SK-N-SH treated with all-trans-retinoic acid at 6 μM for 48 hours (cell line): ENCODE results near the gene VAC14.

Experiments
- ATAC-seq: fragments of 200-7000 bp; cut with Tn5 transposase; 3 replicates; pipeline ENCODE4 v1.9.1; 2020; ENCODE audit warnings: mild to moderate bottlenecking, moderate library complexity
- ARNTL ChIP-seq: fragments of 450-650 bp; formaldehyde crosslinking; IDR thresholded peaks from 2 replicates; pipeline ENCODE4 v1.5.0; 2020; ENCODE audit warnings: low read depth, mild to moderate bottlenecking, moderate library complexity, borderline replicate concordance
- BACH2 ChIP-seq: fragments of 250-450 bp; sonication (Bioruptor Pico); IDR thresholded peaks from 2 replicates; pipeline ENCODE4 v1.9.0; 2021; ENCODE audit warnings: mild to moderate bottlenecking, borderline replicate concordance
- ESRRG ChIP-seq: fragments of 250-450 bp; sonication (Bioruptor Pico); IDR thresholded peaks from 2 replicates; pipeline ENCODE4 v1.6.1; 2021; ENCODE audit warnings: mild to moderate bottlenecking
- GLIS3 ChIP-seq: fragments of 250-450 bp; sonication (Bioruptor Pico); IDR thresholded peaks from 2 replicates; pipeline ENCODE4 v1.5.0; 2020; ENCODE audit warnings: mild to moderate bottlenecking, moderate library complexity
- ISL1 ChIP-seq: fragments of 250-450 bp; sonication (Bioruptor Pico); IDR thresholded peaks from 2 replicates; pipeline ENCODE4 v2.1.2; 2022; ENCODE audit warnings: mild to moderate bottlenecking, moderate library complexity
- POU6F1 ChIP-seq: fragments of 250-450 bp; sonication (Bioruptor Pico); IDR thresholded peaks from 2 replicates; pipeline ENCODE4 v1.8.0; 2021; ENCODE audit warnings: low read depth, mild to moderate bottlenecking, moderate library complexity, borderline replicate concordance
- PPARA ChIP-seq: fragments of 250-450 bp; sonication (Bioruptor Pico); IDR thresholded peaks from 2 replicates; pipeline ENCODE4 v1.5.0; 2020; ENCODE audit warnings: mild to moderate bottlenecking, borderline replicate concordance
- RARB ChIP-seq: fragments of 250-450 bp; sonication (Bioruptor Pico); IDR thresholded peaks from 2 replicates; pipeline ENCODE4 v1.8.0; 2021; ENCODE audit warnings: mild to moderate bottlenecking, moderate library complexity
- TCF4 ChIP-seq: fragments of 250-450 bp; sonication (Bioruptor Pico); IDR thresholded peaks from 2 replicates; pipeline ENCODE4 v1.8.0; 2021; ENCODE audit warnings: mild to moderate bottlenecking, moderate library complexity, borderline replicate concordance
- TOX ChIP-seq: fragments of 250-450 bp; sonication (Bioruptor Pico); IDR thresholded peaks from 2 replicates; pipeline ENCODE4 v1.8.0; 2021; ENCODE audit warnings: mild to moderate bottlenecking, moderate library complexity, borderline replicate concordance
- TSHZ2 ChIP-seq: fragments of 250-450 bp; sonication (Bioruptor Pico); IDR thresholded peaks from 2 replicates; pipeline ENCODE4 v1.5.0; 2020; ENCODE audit warnings: mild to moderate bottlenecking, moderate library complexity
- ZC3H10 ChIP-seq: fragments of 250-450 bp; sonication (Bioruptor Pico); IDR thresholded peaks from 2 replicates; pipeline ENCODE4 v1.5.1; 2021; ENCODE audit warnings: mild to moderate bottlenecking, moderate library complexity
- ZFP3 ChIP-seq: fragments of 250-450 bp; sonication (Bioruptor Pico); IDR thresholded peaks from 2 replicates; pipeline ENCODE4 v1.5.0; 2020; ENCODE audit warnings: mild to moderate bottlenecking, moderate library complexity
- ZFP30 ChIP-seq: fragments of 450-650 bp; formaldehyde crosslinking; IDR thresholded peaks from 2 replicates; pipeline ENCODE4 v1.5.0; 2022; ENCODE audit warnings: mild to moderate bottlenecking, moderate library complexity
- ZNF565 ChIP-seq: fragments of 450-650 bp; formaldehyde crosslinking; conservative IDR thresholded peaks from 2 replicates; pipeline ENCODE4 v1.5.0; 2020; ENCODE audit warnings: low read depth, mild to moderate bottlenecking, moderate library complexity
- ZNF70 ChIP-seq: fragments of 450-650 bp; formaldehyde crosslinking; IDR thresholded peaks from 2 replicates; pipeline ENCODE4 v1.5.0; 2020; ENCODE audit warnings: mild to moderate bottlenecking, moderate library complexity
- ZNF8 ChIP-seq: fragments of 450-650 bp; formaldehyde crosslinking; IDR thresholded peaks from 2 replicates; pipeline ENCODE4 v1.5.0; 2020; ENCODE audit warnings: mild to moderate bottlenecking, moderate library complexity
- TF ChIP-seq, protein P1 (sequence below): fragments of 250-450 bp; sonication (Bioruptor Pico); IDR thresholded peaks from 2 replicates; pipeline ENCODE4 v1.5.1; 2020; ENCODE audit warnings: low read depth, mild to moderate bottlenecking, moderate library complexity
- TF ChIP-seq, protein P2 (sequence below): fragments of 250-450 bp; sonication (Bioruptor Pico); IDR thresholded peaks from 2 replicates; pipeline ENCODE4 v1.8.0; 2020; ENCODE audit warnings: mild to moderate bottlenecking, moderate library complexity, borderline replicate concordance

Gene VAC14

GRCh38 chr16:70790815-70791214, 10.1 kb downstream of the VAC14 start (continued):
- TF ChIP-seq POU6F1 (CRISPR knock-in tag) (no peak), BACH2 (CRISPR knock-in tag) (no peak), ARNTL (CRISPR knock-in tag) (no peak), TSHZ2 (CRISPR knock-in tag) (no peak)

GRCh38 chr16:70789595-70790447, 11.1 kb downstream of the VAC14 start:
- ATAC-seq, result no peak

DNA sequence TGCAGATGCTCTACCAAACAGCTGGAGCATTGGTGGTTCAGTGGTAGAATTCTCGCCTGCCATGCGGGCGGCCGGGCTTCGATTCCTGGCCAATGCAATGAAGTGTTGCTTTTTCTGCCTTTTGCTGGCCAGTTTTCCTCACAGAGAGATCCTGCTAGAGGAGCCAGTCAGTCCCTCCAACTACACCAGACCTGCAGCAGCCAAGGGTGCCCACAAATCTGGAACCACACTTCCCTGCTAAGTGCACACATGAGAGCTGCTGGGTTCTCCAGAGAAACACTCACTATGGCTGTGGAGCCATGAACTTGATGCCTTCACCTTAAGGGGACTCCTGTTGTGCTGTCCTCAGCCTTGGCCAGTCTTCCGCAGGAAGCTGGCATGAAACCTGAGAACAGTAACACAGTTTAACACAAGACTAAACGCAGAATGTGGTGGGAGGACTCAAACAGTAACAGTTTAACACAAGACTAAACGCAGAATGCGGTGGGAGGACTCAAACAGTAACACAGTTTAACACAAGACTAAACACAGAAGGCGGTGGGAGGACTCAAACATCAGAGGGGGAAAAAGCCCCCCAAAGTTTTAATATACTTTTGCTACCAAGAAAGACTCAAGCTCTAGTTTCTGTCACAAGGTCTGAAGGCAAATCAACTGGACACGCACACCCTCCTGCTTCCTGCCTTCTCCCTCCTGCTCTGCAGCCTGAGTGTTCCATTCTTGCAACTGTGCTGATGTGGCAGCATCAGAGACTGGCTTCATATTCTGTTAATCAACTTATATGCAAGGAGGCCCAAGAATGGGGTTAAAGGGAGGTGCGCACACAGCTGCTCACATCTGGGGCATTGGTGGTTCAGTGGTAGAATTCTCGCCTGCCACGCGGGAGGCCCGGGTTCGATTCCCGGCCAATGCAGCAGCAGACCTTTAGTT, 12.0 kb downstream of the VAC14 start:
- no peak for ATAC-seq
- TF ChIP-seq ZFP3 (CRISPR knock-in tag), result no peak
- no peak for TF ChIP-seq BACH2 (CRISPR knock-in tag)
- no peak for TF ChIP-seq ZNF70 (CRISPR knock-in tag)
- no peak for TF ChIP-seq ARNTL (CRISPR knock-in tag)
- no peak for TF ChIP-seq ZC3H10
- no peak for TF ChIP-seq PPARA (CRISPR knock-in tag)
- no peak for TF ChIP-seq TOX
- TF ChIP-seq ZFP30, result no peak
- no peak for TF ChIP-seq ZNF565 (CRISPR knock-in tag)
- no peak for TF ChIP-seq GLIS3 (CRISPR knock-in tag)
- TF ChIP-seq RARB (CRISPR knock-in tag), result no peak
- TF ChIP-seq ESRRG (CRISPR knock-in tag), result no peak
- TF ChIP-seq ZNF8, result no peak
- TF ChIP-seq TCF4 (CRISPR knock-in tag), result no peak
- TF ChIP-seq, protein P1, sequence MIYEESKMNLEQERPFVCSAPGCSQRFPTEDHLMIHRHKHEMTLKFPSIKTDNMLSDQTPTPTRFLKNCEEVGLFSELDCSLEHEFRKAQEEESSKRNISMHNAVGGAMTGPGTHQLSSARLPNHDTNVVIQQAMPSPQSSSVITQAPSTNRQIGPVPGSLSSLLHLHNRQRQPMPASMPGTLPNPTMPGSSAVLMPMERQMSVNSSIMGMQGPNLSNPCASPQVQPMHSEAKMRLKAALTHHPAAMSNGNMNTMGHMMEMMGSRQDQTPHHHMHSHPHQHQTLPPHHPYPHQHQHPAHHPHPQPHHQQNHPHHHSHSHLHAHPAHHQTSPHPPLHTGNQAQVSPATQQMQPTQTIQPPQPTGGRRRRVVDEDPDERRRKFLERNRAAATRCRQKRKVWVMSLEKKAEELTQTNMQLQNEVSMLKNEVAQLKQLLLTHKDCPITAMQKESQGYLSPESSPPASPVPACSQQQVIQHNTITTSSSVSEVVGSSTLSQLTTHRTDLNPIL, result no peak
- TF ChIP-seq TSHZ2 (CRISPR knock-in tag), result no peak

More at GRCh38 chr16:70789595-70790447, 11.1 kb downstream of the VAC14 start:
- peak; percentile 85 for TF ChIP-seq ZFP3 (CRISPR knock-in tag)
- TF ChIP-seq ISL1 (CRISPR knock-in tag), result no peak
- TF ChIP-seq, protein P2, sequence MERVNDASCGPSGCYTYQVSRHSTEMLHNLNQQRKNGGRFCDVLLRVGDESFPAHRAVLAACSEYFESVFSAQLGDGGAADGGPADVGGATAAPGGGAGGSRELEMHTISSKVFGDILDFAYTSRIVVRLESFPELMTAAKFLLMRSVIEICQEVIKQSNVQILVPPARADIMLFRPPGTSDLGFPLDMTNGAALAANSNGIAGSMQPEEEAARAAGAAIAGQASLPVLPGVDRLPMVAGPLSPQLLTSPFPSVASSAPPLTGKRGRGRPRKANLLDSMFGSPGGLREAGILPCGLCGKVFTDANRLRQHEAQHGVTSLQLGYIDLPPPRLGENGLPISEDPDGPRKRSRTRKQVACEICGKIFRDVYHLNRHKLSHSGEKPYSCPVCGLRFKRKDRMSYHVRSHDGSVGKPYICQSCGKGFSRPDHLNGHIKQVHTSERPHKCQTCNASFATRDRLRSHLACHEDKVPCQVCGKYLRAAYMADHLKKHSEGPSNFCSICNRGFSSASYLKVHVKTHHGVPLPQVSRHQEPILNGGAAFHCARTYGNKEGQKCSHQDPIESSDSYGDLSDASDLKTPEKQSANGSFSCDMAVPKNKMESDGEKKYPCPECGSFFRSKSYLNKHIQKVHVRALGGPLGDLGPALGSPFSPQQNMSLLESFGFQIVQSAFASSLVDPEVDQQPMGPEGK (CRISPR knock-in tag), result no peak
- TF ChIP-seq POU6F1 (CRISPR knock-in tag), result no peak
- TF ChIP-seq GLIS3 (CRISPR knock-in tag), result no peak
